Breast epithelium (tissue), 3 donors: ENCODE measurements around the gene PHACTR1.

ENCODE experiments used
- CTCF ChIP-seq, 3 donors: fragments of 450-650 bp; IDR thresholded peaks; one replicate each; pipeline ENCODE4 v1.5.1; 2016 to 2017; ENCODE audit warnings: antibody characterized with exemption in 3 of 3, mild to moderate bottlenecking in 3 of 3, moderate library complexity in 3 of 3
- POLR2A ChIP-seq: fragments of 450-650 bp; IDR thresholded peaks from one replicate; pipeline ENCODE4 v1.6.1; 2016; ENCODE audit warnings: antibody characterized with exemption, mild to moderate bottlenecking, moderate library complexity

GRCh38 chr6:12950976-12951375, 234.4 kb downstream of the PHACTR1 start:
- TF ChIP-seq CTCF (IDR thresholded peaks at IDR 0.05) (no peak), POLR2A (no peak)
